Caco-2 (cell line): ENCODE results near the gene PDSS2. TPM values are rescaled to one million over a fixed set of nuclear protein-coding genes. Genes with fewer than 3 reads are reported as not detected.

Source experiments
- BruUV-seq: library from RNA; stranded (reverse); fragments of 400-500 nt; replicated peaks from 2 replicates; lab custom pipeline; 2021; lab: Mats Ljungman, UMichigan
- CTCF ChIA-PET: fragments of 300-600 bp; sonication (Branson Sonifier 250); formaldehyde crosslinking; loops from one replicate; lab custom pipeline; 2022; ENCODE audit warnings: antibody characterized with exemption; lab: Charles Lee
- POLR2A ChIA-PET: fragments of 300-600 bp; sonication (Branson Sonifier 250); formaldehyde crosslinking; loops from one replicate; lab custom pipeline; 2022; ENCODE audit warnings: antibody characterized with exemption; lab: Charles Lee
- DNase-seq, 2 experiments: peaks; one replicate each; pipeline versions ENCODE4 v3.0.0 to v3.0.0-alpha.2; 2020 to 2022
- H3K27me3 ChIP-seq: replicated peaks from 2 replicates; pipeline ENCODE4 v1.6.0; 2011; ENCODE audit warnings: low read length; ENCODE audit not compliant: control insufficient read depth, insufficient read depth
- H3K36me3 ChIP-seq: 2 replicates; pipeline ENCODE4 v1.5.1; 2011; ENCODE audit warnings: low read length; ENCODE audit not compliant: control insufficient read depth, insufficient read depth
- H3K4me1 ChIP-seq: fragments of 250-450 bp; sonication (Bioruptor Pico); 2 replicates; pipeline ENCODE4 v1.5.1; 2020; ENCODE audit warnings: mild to moderate bottlenecking
- H3K4me3 ChIP-seq: 2 replicates; pipeline ENCODE4 v1.5.1; 2011; ENCODE audit warnings: low read depth, mild to moderate bottlenecking, control low read depth, low read length
- H3K9me3 ChIP-seq: fragments of 250-450 bp; sonication (Bioruptor Pico); 2 replicates; pipeline ENCODE4 v1.5.1; 2020; ENCODE audit warnings: mild to moderate bottlenecking, moderate library complexity
- H3K27ac Mint-ChIP-seq: one replicate; pipeline ENCODE4 v1.8.0; 2022; ENCODE audit warnings: mixed read lengths; ENCODE audit not compliant: unreplicated experiment
- H3K27me3 Mint-ChIP-seq: one replicate; pipeline ENCODE4 v1.8.0; 2022; ENCODE audit warnings: mixed read lengths; ENCODE audit not compliant: insufficient read depth, unreplicated experiment
- H3K36me3 Mint-ChIP-seq: one replicate; pipeline ENCODE4 v1.8.0; 2022; ENCODE audit warnings: mild to moderate bottlenecking, mixed read lengths; ENCODE audit not compliant: insufficient read depth, unreplicated experiment
- H3K4me1 Mint-ChIP-seq: one replicate; pipeline ENCODE4 v1.8.0; 2022; ENCODE audit warnings: low read depth, mixed read lengths; ENCODE audit not compliant: unreplicated experiment
- H3K4me3 Mint-ChIP-seq: one replicate; pipeline ENCODE4 v1.8.0; 2022; ENCODE audit warnings: mild to moderate bottlenecking, moderate library complexity, mixed read lengths; ENCODE audit not compliant: unreplicated experiment
- H3K9me3 Mint-ChIP-seq: one replicate; pipeline ENCODE4 v1.8.0; 2022; ENCODE audit warnings: mixed read lengths; ENCODE audit not compliant: unreplicated experiment
- CTCF ChIP-seq, 2 experiments: fragments of 200-600 bp in 1 of 2; IDR thresholded peaks; 1 replicate in 1 of 2; 2 replicates in 1 of 2; pipeline versions ENCODE4 v1.5.1 to v1.8.0; 2011 to 2022; ENCODE audit warnings: antibody characterized with exemption in 1 of 2, control low read depth in 1 of 2, inconsistent platforms in 1 of 2, low read depth in 1 of 2, low read length in 1 of 2, mild to moderate bottlenecking in 1 of 2, moderate library complexity in 1 of 2; ENCODE audit not compliant: insufficient read depth in 1 of 2, severe bottlenecking in 1 of 2, unreplicated experiment in 1 of 2
- intact Hi-C: fragments of 100-400 bp; cut with micrococcal nuclease; formaldehyde crosslinking; loops from one replicate; pipeline ENCODE4 v1.10.0; 2022; ENCODE audit not compliant: unreplicated experiment
- total RNA-seq: library from RNA; stranded (reverse); gene quantifications from 2 replicates; pipeline ENCODE4 v1.2.3, GENCODE V29; 2022

Gene PDSS2
- total RNA-seq, 1 experiment from 2014 or later, result 10.3 TPM

- DNase-seq, result no peak
- TF ChIP-seq CTCF (IDR thresholded peaks at IDR 0.05; ENCODE audit: insufficient read depth in 1 of 2, low read depth in 1 of 2, low read length in 1 of 2, severe bottlenecking in 1 of 2, unreplicated experiment in 1 of 2), result no peak
- intact Hi-C loops, result no loop called here
Measured at GRCh38 chr6:107441682-107442081, 17.7 kb downstream of the PDSS2 start.

GRCh38 chr6:107440936-107441335 is 18.4 kb downstream of the PDSS2 start:
- no TSS peak for BruUV-seq
- intact Hi-C loops, result no loop called here
- no peak for DNase-seq

More at GRCh38 chr6:107441682-107442081, 17.7 kb downstream of the PDSS2 start:
- Mint-ChIP-seq H3K27ac (no peak overlapping the region), H3K36me3 (no peaks in the 10 kb centered on the region), H3K4me1 (no peaks in the 10 kb centered on the region), H3K9me3 (peaks cover 4% of the 10 kb centered on the region), H3K27me3 (no peaks in the 10 kb centered on the region), H3K4me3 (no peak overlapping the region)
- H3K27me3 ChIP-seq, result no peaks in the 10 kb centered on the region
- BruUV-seq, result no TSS peak
- CTCF ChIA-PET, result no interaction called here
- POLR2A ChIA-PET, result no interaction called here
- no peak overlapping the region for H3K4me3 ChIP-seq
- no peaks in the 10 kb centered on the region for H3K36me3 ChIP-seq
- H3K9me3 ChIP-seq, result peaks cover 1% of the 10 kb centered on the region; the same call in 1 of the 2 replicates
- no peaks in the 10 kb centered on the region for H3K4me1 ChIP-seq

GRCh38 chr6:107439406-107439805 is 20.0 kb downstream of the PDSS2 start:
- ChIA-PET POLR2A (no interaction called here), CTCF (no interaction called here)
- intact Hi-C loops, result no loop called here
- TF ChIP-seq CTCF (IDR thresholded peaks at IDR 0.05; ENCODE audit: insufficient read depth in 1 of 2, low read depth in 1 of 2, low read length in 1 of 2, severe bottlenecking in 1 of 2, unreplicated experiment in 1 of 2), result no peak
- DNase-seq, result no peak
- Histone ChIP-seq H3K36me3 (no peaks in the 10 kb centered on the region), H3K27me3 (no peaks in the 10 kb centered on the region), H3K9me3 (no peaks in the 10 kb centered on the region), H3K4me3 (no peak overlapping the region), H3K4me1 (no peaks in the 10 kb centered on the region)
- Mint-ChIP-seq H3K9me3 (no peaks in the 10 kb centered on the region), H3K4me1 (no peaks in the 10 kb centered on the region), H3K27ac (no peak overlapping the region), H3K36me3 (no peaks in the 10 kb centered on the region), H3K4me3 (no peak overlapping the region), H3K27me3 (no peaks in the 10 kb centered on the region)
- no TSS peak for BruUV-seq

More at GRCh38 chr6:107440936-107441335, 18.4 kb downstream of the PDSS2 start:
- no peaks in the 10 kb centered on the region for H3K27me3 ChIP-seq
- CTCF ChIA-PET, result no interaction called here
- POLR2A ChIA-PET, result no interaction called here
- H3K9me3 ChIP-seq, result no peaks in the 10 kb centered on the region
- Mint-ChIP-seq H3K27me3 (no peaks in the 10 kb centered on the region), H3K27ac (no peak overlapping the region), H3K4me1 (no peaks in the 10 kb centered on the region), H3K36me3 (no peaks in the 10 kb centered on the region), H3K4me3 (no peak overlapping the region), H3K9me3 (no peaks in the 10 kb centered on the region)
- H3K4me3 ChIP-seq, result no peak overlapping the region
- no peaks in the 10 kb centered on the region for H3K4me1 ChIP-seq
- H3K36me3 ChIP-seq, result no peaks in the 10 kb centered on the region
- TF ChIP-seq CTCF (IDR thresholded peaks at IDR 0.05; ENCODE audit: insufficient read depth in 1 of 2, low read depth in 1 of 2, low read length in 1 of 2, severe bottlenecking in 1 of 2, unreplicated experiment in 1 of 2), result no peak
